NCI-H1048 (cell line): ENCODE results near the gene BRAP.
"Not testable (repeated sequence)": the region's sequence is repeated elsewhere in the genome, so short reads cannot be mapped to it uniquely, and the experiment has no call there.

Source experiments
- DNase-seq: peaks from one replicate; lab custom pipeline; 2025; lab: John Stamatoyannopoulos, UW

Gene BRAP

DNA sequence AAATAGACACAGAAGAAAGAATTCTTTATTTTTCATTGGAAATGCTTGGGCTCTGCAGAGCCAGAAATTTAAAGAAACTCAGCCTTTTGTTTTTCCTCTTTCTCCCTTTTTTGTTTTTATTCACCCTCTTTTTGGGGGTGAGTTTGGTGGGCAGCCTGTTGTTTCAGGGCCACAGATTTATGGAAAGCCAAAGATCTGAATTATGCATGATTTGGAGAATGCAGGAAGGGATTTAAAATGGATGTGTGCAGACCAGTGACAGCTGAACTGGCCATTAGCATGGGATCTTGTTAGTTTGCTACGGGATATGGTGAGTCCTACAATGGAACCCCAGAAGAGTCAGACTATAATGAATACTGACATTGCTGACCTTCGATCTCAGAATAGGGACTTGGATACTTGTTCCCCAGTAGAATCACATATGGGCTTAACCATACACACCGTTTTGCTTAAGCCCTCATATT is 79.0 kb downstream of the BRAP start:
- DNase-seq: no peak

DNA sequence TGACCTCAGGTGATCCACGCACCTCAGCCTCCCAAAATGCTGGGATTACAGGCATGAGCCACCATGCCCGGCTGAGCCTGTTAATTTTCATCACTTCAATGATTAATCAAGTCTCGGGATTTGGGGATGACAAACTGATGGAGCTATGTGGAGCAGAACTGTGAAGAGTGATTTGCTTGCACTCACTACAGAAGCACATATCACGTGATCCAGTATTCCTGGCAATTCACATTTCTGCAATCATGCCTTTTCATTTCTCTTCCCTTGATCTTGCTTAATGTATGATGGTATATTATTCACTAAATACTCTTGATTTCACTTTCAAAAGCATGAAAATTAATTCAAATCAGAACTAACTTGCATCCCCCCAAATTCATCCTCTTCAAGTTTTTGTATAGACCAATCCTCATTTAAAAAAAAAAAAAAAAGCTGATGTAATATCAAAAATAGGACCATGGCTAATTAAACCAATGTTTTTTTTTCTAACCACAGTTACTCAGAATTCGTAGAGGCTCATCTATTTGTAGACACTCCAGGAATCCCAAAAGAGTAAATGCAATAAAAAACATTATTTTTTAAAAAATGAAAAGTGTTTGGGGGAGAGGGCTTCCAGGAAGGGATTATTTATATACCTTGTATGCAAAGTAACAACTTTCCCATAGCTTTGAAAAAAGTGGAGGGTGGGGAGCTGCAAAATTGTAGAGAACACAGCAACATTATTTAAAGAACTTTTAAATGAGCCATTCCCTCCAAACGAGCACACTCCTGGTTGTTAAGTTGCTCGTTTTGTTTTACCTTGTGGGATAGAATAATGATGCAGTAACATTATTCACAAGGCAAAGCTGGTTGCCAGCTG is 79.6 kb downstream of the BRAP start:
- DNase-seq: no peak

DNA sequence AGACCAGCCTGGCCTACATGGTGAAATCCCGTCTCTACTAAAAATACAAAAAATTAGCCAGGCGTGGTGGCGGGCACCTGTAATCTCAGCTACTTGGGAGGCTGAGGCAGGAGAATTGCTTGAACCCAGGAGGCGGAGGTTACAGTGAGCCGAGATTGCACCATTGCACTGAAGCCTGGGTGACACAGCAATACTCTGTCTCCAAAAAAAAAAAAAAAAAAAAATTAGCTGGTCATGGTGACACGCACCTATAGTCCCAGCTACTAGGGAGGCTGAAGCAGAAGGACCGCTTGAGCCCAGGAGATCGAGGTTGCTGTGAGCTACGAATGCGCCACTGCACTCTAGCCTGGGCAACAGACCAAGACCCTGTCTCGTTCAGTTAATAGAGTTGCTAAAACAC is 82.9 kb downstream of the BRAP start:
- DNase-seq: not testable (repeated sequence)

DNA sequence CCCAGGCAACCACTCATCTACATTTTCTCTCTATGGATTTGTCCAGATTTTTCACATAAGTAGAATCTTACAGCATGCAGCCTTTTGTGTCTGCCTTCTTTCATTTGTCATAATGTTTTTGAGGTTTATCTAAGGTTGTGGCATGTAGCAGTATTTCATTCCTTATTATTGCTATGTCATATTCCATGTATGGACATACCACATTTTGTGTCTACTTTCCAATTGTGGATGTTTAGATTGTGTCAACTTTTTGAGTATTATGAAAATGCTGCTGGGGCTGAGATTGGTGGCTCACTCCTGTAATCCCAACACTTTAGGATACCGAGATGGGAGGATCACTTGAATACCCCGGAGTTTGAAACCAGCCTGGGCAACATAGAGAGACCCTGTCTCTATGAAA is 83.4 kb downstream of the BRAP start:
- no peak for DNase-seq

DNA sequence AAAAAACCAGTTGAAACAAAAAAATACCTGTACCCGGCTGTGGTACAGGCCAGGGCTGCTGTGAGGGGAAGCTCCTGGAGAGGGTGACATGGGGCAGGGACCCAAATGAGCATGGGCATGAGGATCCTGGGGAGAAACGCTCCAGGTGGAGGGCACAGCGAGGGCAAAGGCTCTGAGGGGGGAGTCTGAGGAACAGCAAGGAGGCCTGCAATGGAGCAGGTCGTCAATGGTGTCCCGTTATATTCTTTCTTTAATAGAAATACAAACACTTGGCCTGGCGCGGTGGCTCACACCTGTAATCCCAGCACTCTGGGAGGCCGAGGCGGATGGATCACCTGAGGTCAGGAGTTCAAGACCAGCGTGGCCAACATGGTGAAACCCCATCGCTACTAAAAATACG is 84.8 kb downstream of the BRAP start:
- not testable (repeated sequence) for DNase-seq

DNA sequence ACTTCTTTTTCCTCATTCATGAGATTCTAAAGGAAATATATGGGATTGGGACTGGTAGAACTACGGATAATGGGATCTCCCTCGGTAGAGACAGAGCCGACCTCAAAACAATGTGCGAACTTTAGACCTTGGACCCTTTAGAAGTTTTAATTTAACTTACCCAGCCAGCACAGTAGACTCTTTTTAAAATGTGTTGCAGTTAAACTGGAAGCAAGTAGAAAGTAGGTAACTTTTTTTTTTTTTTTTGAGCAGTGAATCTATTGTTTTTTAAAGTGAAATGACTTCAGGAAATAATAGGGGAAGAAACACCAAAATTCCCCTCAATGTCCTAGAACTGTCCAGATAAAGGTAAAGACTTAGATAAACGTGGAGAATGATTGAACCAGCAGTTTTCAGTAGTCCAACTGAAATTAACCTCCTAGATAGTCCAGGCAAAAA is 85.5 kb downstream of the BRAP start:
- DNase-seq: no peak

DNA sequence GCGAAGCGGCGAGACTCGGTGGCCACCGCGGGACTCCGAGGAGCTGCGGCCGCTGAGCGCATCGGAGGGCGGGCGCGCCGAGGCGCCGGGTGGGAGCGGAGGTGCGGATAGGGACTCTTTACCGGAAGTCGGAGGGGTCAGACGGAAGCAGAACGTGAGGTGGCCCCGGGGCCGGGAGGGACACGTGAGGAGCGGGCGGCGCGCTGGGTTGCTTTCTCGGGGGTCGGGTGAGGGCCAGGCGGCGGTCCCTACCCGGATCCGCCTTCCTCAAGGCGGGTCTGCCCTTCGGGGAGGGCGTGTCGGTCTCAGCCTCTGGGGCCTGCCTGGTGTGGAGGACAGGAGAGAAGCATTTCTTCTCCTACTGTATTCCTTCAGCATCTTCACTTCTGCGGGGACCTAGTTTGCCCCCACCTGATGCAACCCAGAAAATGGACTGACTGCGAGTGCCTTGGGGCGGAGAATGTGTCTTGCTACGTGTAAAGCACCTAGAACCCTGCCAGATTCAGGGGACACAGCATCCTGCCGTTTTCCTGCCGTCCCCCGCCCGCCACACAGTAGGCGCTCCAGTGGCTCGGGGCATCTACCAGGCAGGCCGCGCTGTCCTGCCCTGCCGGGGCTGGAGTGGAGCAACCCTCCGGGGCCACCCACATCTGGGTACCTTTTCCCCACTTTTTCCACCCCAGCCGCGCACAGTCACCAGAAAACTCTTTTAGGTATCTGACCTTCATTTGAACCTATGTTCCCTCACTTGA is 86.1 kb downstream of the BRAP start:
- DNase-seq: peak; percentile 70

DNA sequence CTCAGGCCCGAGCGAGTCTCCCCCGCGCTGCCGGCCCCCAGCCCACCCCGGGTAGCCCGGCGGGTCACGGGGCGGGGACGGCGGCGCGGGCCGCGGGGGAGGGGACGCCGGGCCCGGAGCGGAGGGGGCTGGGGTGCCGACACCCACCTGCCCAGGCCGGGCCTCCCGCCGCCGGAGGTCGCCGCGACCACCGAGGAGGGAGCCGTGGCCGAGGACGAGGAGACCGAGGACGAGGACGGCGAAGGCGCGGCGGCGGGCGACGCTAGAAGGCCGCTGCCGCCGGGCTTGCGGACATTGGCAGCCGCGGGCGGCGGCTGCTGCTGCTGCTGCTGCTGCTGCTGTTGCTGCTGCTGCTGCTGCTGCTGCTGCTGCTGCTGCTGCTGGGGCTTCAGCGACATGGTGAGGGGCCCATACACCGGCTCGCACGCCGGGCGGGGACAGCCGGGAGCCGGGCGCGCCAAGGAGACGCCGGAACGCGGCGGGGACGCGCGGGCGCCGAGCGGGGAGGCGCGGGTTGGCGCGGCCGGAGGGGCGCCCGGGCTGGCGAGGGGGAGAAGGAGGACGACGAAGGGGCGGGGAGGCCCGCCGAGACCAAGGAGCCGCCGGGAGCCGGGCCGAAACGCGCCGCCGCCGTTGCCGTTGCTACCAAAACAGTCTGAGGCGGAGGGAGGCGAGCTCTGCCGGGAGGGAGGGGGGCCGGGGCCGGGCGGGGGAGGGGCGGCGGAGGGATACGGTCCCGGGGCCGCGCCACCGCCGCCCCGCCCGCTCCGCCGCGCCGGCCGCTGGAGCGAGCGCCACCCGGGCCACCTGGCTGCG is 86.9 kb downstream of the BRAP start, which contains the start of gene ATXN2:
Gene ATXN2, minus strand, starts transcription at position 679 of the 816 bp plus-strand sequence. Its CDS starts 281 bp downstream, at position 398.
- DNase-seq: peak; percentile 31

DNA sequence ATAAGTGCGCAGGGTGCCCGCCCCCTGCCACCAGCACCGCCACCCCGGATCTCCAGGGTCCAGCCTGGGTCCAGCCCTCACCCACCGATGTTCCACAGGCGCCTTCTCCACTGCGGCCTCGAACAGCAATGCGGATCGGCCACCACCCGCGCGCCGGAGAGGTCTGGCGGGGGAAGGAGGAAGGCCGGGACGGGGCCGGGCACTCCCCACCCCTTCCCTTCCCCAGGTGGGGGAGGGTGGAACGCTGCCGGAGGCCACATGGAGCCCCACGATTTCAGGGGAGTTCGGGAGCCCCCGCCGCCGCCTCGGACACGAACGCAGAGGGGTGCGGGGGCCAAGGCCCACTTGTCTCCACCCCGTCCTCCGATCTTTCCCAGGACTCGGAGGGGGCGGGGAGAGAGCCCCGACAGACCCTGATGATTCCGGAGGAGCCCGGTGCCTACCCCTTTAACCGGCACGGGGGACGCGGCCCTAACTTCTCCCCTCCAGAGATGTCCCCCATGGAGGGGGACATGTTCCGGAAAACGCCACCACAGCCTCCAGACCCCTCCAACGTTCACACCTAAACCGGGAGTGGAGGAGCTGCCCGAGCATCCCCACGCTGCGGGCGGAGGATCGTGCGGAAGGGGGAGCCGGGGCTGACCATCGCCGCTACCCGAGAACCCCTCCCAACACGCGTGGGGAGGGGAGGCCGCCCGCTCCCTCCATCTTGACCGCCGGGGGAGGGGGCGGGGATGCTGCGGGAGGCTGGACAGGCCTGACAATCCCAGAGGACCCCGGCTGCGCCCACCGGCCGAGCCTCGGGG is 87.7 kb downstream of the BRAP start:
- no peak for DNase-seq

DNA sequence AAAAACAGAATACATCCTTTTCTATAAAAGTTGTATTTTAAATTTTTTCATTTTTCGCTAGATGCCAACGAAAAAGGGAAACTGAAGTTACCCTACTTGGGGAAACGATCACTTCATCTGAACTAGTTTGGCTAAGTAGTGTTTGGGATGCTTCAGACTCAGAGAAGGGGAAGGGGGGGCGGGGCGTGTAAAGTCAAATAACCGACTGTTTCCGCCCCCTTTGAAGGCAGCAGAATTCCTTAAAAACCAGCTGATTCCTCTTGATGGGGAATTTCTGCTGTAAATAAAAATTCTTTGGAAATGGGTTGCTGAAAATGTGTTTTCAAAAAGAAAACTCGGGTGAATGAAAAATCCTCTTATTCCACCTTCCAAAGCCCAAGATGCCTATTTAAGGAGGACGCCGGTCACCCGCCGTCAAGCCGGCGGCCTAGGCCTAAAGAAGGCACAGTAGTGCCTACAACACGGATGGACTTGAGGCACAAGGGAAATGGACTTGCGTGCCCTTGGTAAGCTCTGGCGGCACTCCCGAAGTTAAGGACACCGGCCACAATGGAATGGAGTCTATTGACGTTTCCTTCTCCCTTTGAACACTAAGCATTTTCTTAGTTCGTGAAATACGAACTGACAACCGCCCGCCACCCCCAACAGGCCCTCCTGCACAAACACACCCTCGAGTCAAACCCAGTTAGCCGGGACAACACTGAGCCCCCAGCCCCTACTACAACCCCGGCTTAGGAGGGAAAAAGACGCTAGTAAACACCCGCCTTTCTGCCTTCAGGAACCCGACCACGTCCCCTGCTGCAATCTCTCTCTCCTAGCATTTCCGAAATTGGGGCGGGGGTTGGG is 88.5 kb downstream of the BRAP start:
- no peak for DNase-seq

DNA sequence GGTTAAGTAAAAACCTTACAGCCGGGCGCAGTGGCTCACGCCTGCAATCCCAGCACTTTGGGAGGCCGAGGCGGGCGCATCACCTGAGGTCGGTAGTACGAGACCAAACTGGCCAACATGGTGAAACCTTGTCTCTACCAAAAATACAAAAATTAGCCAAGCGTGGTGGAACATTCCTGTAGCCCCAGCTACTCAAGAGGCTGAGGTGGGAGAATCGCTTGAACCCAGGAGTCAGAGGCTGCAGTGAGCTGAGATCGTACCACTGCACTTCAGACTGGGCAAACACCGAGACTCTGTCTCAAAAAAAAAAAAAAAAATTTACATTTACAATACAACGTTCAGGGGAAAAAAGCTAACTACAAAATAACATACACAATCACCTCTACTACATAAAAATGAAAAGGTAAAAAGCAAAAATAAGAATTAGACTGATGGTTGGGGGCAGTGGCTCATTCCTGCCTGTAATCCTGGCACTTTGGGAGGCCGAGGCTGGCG is 90.4 kb downstream of the BRAP start:
- not testable (repeated sequence) for DNase-seq
